Measurements from ENCODE around the gene BICDL2. TPM values are rescaled to one million over a fixed set of nuclear protein-coding genes. Genes with fewer than 3 reads are reported as not detected.

Gene BICDL2
- polyA plus RNA-seq, 1 of the 3 experiments (the other 2 are of a cell fraction), result not detected

GRCh38 chr16:3068487-3068886 is 31.7 kb upstream of the BICDL2 start:
- no peaks in the 10 kb centered on the region for H3K79me2 ChIP-seq (ENCODE audit: insufficient read depth)
- H3K27ac ChIP-seq (ENCODE audit: low read depth in 2 of 2, low read length in 1 of 2), result no peak overlapping the region
- WGBS (ENCODE audit: low lambda C conversion rate), result 100% methylated on average over 1 of the region's 4 CpGs
- no peaks in the 10 kb centered on the region; the same call in 1 of the 2 replicates for H3K27me3 ChIP-seq (ENCODE audit: insufficient read depth)
- no peaks in the 10 kb centered on the region for H3K36me3 ChIP-seq (replicated peaks in 1 of 2; ENCODE audit: control insufficient read depth in 1 of 2, insufficient read depth in 2 of 2, low read length in 1 of 2)
- no peak overlapping the region for H3K4me2 ChIP-seq
- H4K20me1 ChIP-seq (ENCODE audit: insufficient read depth), result no peaks in the 10 kb centered on the region
- H3K4me3 ChIP-seq (ENCODE audit: low read depth in 2 of 2, low read length in 1 of 2), result no peak overlapping the region
- H3K4me1 ChIP-seq (ENCODE audit: control insufficient read depth in 1 of 2, insufficient read depth in 2 of 2, low read depth in 1 of 2, low read length in 1 of 2), result no peaks in the 10 kb centered on the region; a peak in 1 of 4 replicates
- TF ChIP-seq CHD2 (IDR thresholded peaks at IDR 0.05; ENCODE audit: low read length, partially characterized antibody), result no peak
- no peak for TF ChIP-seq GABPA (IDR thresholded peaks at IDR 0.05; ENCODE audit: low read depth)
- no peaks in the 10 kb centered on the region for H3F3A ChIP-seq (replicated peaks; ENCODE audit: insufficient read depth)
- no peak overlapping the region for H3K9ac ChIP-seq
- no peaks in the 10 kb centered on the region for H3K9me2 ChIP-seq
- H2AFZ ChIP-seq (ENCODE audit: low read depth), result no peak overlapping the region
- no peaks in the 10 kb centered on the region for H3K9me3 ChIP-seq
- DNase-seq, result no peak
- CTCF ChIA-PET, result interaction anchor here (2.9 kb wide), 1 partner anchor 9 kb away, joined by 12 read pairs; no protein-coding TSS in a partner anchor
- POLR2A ChIA-PET, result no interaction called here

- ChIA-PET CTCF (interaction anchor here (1.8 to 3.9 kb wide), 2 partner anchors 32 to 37 kb away, joined by 5 to 26 read pairs; no protein-coding TSS in a partner anchor), POLR2A (no interaction called here)
- no peak for TF ChIP-seq FOXM1 (IDR thresholded peaks at IDR 0.05; ENCODE audit: low read depth)
- TF ChIP-seq RCOR1 (IDR thresholded peaks at IDR 0.05; ENCODE audit: low read length), result no peak
- no peak for TF ChIP-seq MAX (IDR thresholded peaks at IDR 0.05; ENCODE audit: low read depth)
- no peak for TF ChIP-seq POLR2AphosphoS5 (IDR thresholded peaks at IDR 0.05; ENCODE audit: low read depth, low read length)
- TF ChIP-seq FOXJ3 (CRISPR knock-in tag; IDR thresholded peaks at IDR 0.05), result no peak
- TF ChIP-seq RXRA (IDR thresholded peaks at IDR 0.05; ENCODE audit: borderline replicate concordance, low read depth), result no peak
- no peak for TF ChIP-seq ZBTB33 (IDR thresholded peaks at IDR 0.05; ENCODE audit: borderline replicate concordance, low read depth)
- TF ChIP-seq JUND (IDR thresholded peaks at IDR 0.05), result no peak
- TF ChIP-seq FOSL2 (IDR thresholded peaks at IDR 0.05; ENCODE audit: borderline replicate concordance, low read depth), result no peak
- TF ChIP-seq YY1 (IDR thresholded peaks at IDR 0.05; ENCODE audit: low read depth), result no peak
- TF ChIP-seq EP300 (IDR thresholded peaks at IDR 0.05; ENCODE audit: borderline replicate concordance in 1 of 2, low read depth in 1 of 2, low read length in 1 of 2), result no peak
- Histone ChIP-seq H3F3A (replicated peaks; ENCODE audit: insufficient read depth) (no peaks in the 10 kb centered on the region), H2AFZ (ENCODE audit: low read depth) (no peak overlapping the region), H3K79me2 (ENCODE audit: insufficient read depth) (no peaks in the 10 kb centered on the region), H3K27ac (ENCODE audit: low read depth in 2 of 2, low read length in 1 of 2) (no peak overlapping the region), H3K27me3 (ENCODE audit: insufficient read depth) (no peaks in the 10 kb centered on the region), H3K4me2 (peak overlapping the region; percentile 46; the same call in 1 of the 2 replicates), H3K9me3 (no peaks in the 10 kb centered on the region), H3K36me3 (replicated peaks in 1 of 2; ENCODE audit: control insufficient read depth in 1 of 2, insufficient read depth in 2 of 2, low read length in 1 of 2) (no peaks in the 10 kb centered on the region), H4K20me1 (ENCODE audit: insufficient read depth) (no peaks in the 10 kb centered on the region), H3K4me3 (ENCODE audit: low read depth in 2 of 2, low read length in 1 of 2) (no peak overlapping the region; a peak in 1 of 4 replicates), H3K4me1 (ENCODE audit: control insufficient read depth in 1 of 2, insufficient read depth in 2 of 2, low read depth in 1 of 2, low read length in 1 of 2) (no peaks in the 10 kb centered on the region; a peak in 1 of 4 replicates), H3K9ac (no peak overlapping the region), H3K9me2 (no peaks in the 10 kb centered on the region)
- 85% methylated on average over 4 of the region's 7 CpGs for WGBS (ENCODE audit: low lambda C conversion rate)
- no peak for DNase-seq
These were observed 29.6 kb upstream of the BICDL2 start for GRCh38 chr16:3066440-3066748.

All from SK-N-SH (cell line).